Bone marrow (tissue), 2 donors: ENCODE data around the gene KNL1.
"Not testable (repeated sequence)": the region's sequence is repeated elsewhere in the genome, so short reads cannot be mapped to it uniquely, and the experiment has no call there.

Experiments used
- DNase-seq, 2 donors: peaks; one replicate each; lab custom pipeline; 2025; lab: John Stamatoyannopoulos, UW

KNL1 gene

DNA sequence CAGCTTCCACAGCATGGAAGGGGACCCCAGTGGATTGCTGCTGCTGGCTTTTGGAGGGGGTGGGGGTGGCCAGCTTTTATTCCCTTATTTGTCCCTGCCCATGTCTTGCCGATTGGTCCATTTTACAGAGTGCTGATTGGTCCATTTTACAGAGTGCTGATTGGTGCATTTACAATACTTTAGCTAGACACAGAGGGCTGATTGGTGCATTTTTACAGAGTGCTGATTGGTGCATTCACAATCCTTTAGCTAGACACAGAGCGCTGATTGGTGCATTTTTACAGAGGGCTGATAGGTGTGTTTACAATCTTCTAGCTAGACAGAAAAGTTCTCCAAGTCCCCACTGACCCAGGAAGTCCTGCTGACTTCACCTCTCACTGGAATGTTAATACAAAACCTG is 12.3 kb upstream of the KNL1 start:
- not testable (repeated sequence) for DNase-seq

DNA sequence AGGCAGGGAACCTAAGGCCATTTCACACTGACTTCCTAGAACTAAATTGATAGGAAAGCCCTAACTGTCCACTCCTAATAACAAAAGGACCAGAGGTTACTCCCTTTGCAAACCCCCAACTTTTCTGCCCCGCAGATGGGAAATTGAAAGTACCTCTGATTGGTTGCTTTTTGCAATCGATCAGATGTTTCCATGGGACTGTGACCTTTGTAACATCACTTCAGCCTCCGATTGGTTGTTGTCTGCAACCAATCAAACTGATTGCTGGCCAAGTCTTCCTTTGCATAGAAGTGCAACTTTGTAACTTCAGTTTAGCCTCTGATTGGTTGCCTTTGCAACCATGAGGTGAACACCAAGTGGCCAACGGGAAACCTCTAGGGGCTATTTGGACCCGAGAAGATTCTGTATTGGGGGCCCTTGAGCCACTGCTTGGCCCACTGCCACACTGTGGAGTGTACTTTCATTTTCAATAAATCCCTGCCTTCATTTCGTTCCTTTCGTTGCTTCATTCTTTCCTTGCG is 11.3 kb upstream of the KNL1 start:
- no peak for DNase-seq

DNA sequence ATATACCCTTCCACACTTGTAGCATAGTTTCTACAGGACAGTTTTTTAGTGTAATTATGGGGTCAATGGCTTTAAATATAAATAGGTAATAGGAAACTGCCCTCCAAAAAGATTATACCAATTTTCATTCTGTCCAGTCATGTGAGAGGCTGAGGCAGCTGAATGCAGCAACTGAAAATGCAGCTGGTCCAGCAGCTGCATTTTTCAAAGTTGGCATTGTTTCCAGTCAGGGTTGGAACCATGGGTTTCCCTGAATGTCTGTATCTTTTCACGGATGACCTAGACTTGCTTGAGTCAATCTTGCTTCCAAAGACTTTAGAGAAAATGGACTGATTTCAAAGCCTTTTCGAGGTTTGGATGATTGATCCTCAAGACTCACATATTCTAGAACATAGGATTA is 9.9 kb upstream of the KNL1 start:
- no peak for DNase-seq

DNA sequence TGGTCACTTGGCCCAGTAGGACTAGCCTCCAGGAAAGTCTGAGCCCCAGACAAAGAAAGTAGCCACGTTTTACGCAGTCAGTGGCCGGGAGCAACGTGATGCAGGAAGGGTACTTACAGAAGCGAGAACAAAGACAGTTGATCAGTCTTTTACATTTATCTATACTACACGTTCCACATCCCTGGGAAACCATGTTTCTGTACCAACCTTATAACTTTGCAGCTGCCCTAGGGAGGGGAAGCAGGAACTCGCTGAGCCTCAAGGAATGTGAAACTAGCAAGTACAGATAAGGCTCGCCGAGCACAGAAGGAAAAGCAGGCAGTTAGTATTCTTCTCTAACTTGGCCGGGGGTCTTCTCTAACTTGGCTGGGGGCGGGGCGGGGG is 3.4 kb upstream of the KNL1 start:
- no peak for DNase-seq

DNA sequence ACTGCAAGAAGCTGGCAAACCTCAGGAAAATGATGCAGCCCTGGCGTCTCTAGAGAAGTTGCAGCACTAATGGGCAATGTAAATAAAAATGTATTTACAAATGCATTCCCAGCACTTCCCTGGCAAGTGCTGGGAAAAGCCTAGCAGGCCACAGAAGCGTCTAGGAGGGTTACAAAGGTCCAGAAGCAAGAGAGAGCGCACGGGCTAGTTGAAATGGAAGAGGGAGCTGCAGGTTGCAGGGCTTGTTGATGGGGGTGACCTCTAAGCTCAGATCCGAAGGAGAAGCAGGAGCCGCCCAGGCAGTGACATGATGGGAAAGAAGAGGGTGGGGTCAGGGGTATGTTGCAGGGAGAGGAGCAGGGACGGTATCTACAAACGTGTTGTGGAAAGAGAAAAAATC is 2.7 kb upstream of the KNL1 start:
- no peak for DNase-seq

DNA sequence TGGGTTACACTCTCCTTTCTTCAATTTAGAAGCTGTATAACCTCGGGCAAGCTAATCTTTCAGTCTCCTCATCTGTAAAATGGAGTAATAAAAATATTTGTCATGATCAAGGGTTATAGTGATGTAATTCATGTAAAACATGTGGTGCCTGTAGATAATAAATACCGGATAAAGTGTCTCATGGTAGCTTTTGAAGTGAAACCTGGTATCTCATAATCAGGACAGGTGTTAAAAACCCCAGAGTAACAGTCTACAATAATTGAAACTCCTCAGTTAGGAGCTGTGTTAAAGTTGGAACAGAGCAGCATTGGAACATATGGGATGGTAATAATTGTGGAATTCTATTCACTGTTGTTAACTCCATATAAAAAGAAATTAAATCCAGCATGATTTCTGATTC is 884 bp upstream of the KNL1 start:
- no peak for DNase-seq

DNA sequence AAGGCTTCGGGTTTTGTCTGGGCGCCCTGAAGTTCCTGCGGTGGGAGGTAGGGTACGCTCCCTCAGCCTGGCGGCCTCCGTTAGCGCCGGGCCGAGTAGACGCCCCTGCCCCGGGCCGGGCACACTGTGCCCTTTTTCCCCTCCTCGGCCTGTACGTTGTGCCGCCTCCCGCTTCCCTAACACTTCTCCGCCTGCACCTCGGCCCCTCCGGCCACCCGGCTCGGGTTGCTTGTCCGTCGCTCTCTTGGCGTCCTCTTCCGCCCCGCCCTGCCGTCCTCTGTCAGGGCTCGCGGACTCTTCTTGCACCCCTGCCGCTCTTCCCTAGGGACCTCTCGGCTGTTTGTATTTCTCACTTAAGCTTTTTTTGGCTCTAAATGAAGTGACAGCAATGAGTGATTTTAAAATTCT is 384 bp downstream of the KNL1 start:
- DNase-seq: peak in 1 of 2 donors; percentile 48

DNA sequence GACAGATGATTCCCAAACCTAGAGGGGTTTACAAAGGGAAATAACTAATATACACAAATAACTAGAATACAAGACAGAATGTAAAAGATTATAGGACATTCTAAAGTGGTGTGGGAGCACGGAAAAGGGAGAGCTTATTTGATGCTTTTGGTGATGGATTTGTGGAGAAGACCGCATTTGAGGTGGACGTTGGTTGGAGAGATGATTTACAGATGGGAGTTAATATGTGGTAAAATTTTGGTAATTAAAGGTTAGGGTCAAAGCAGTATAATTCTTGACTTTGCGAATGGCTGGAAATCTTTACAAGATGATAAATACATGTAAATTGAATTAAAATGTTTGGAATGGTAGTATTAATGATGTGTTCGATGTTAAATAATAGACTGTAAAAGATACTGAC is 1.2 kb downstream of the KNL1 start:
- no peak for DNase-seq

DNA sequence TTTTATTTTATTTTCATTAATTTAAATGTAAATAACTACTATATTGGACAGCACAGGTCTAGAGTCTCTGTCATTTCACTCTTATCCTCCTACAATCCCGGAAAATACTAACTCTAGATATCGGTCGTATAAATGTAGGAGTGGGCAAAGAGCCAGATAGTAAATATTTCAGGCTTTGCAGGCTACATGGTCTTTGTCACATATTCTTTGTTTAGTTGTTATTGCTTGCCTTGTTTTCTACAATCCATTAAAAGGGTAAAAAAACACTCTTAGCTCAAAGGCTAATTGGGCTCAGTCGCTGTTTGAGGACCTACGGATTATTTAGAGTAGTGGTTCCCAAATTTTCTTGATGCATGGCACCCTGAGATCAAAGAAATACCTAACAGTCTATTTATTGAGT is 1.7 kb downstream of the KNL1 start:
- no peak for DNase-seq

DNA sequence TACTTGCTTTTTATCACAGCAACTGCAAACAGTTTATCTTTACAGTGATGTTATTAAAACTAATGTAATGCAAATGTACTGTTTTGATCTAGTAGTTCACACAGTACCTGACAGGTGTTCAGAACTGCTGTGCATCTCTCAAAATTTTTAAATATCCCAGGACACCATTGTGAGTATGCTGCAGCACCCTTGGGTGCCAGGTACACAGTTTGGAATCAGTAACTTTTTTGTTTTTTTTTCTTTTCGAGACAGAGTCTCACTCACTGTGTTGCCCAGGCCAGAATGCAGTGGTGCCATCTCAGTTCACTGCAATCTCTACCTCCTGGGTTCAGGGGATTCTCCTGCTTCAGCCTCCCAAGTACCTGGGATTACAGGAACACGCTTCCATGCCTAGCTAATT is 3.0 kb downstream of the KNL1 start:
- no peak for DNase-seq

DNA sequence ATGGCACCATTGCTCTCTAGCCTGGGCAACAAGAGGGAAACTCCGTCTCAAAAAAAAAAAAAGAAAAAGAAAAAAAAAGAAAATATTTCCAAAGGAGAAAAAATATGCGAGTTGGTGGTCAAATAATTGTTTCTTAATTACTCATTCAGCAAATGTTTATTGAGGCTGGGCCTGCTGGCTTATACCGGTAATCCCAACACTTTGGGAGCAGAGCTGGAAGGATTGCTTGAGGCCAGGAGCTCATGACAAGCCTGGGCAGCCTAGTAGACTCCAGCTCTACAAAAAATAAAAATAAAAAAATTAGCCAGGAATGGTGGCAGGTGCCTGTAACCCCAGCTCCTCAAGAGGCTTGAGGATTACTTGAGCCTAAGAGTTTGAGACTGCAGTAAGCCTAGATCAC is 4.1 kb downstream of the KNL1 start:
- DNase-seq: no peak

DNA sequence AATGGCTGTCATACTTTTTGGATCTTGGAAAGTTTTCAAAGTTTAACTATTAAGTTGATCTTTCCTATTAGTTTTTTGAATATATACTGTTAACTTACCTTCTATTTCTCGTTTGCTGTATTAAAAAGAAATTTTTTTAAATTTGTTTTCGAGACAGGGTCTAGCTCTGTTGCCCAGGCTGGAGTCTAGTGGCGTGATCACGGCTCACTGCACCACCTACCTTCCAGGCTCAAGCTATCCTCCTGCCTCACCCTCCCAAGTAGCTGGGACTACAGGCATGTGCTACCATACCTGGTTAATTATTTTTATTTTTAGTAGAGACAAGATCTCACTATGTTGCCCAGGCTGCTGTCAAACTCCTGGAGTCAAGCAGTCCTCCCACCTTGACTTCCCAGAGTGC is 4.6 kb downstream of the KNL1 start:
- DNase-seq: no peak

DNA sequence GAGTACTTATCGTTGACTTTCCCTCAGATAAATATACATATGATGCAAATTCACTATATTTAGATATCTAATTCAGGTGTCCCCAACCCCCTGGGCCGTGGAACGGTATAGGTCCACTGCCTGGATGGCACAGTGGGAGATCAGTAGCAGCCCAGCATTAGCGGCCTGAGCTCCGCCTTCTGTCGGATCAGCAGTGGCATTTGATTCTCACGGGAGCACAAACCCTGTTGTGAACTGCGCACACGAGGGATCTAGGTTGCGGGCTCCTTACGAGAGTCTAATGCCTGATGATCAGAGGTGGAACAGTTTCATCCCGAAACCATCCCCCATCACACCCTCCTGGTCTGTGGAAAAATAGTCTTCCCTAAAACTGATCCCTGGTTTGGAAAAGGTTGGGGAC is 6.9 kb downstream of the KNL1 start:
- DNase-seq: no peak

DNA sequence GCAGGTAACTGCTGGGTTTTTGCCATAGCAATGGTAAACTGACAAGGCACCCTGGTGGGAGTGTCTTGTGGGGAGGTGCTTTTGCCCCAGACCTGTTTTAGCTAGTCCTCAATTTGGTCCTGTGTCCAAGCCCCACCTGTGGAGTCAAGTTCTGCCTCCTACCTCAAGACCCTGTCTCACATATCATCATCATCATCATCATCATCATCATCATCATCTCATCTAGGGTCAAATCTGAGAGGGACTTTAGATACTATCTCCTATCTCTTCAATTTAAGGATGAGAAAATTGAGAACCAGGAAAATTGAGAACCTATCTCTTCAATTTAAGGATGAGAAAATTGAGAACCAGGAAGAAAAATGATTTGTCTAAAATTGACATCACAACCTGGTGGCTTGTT is 9.9 kb downstream of the KNL1 start:
- DNase-seq: no peak

DNA sequence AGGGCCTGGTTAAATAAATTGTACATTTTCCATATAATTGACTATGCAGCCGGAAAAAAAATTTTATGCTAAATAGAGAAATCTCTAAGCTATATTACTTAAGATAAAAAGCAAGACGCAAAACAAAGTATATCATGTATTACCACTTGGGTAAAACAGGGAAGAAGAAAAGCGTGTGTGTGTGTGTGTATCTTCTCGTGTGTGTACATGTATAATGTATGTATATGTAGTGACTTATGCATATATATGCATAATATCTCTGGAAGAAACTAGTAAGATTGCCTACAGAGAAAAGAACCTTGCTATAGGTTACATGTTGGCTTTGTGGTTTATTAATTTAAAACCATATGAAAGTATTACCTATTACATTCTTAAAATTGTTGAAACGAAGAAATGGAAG is 19.0 kb downstream of the KNL1 start:
- no peak for DNase-seq

DNA sequence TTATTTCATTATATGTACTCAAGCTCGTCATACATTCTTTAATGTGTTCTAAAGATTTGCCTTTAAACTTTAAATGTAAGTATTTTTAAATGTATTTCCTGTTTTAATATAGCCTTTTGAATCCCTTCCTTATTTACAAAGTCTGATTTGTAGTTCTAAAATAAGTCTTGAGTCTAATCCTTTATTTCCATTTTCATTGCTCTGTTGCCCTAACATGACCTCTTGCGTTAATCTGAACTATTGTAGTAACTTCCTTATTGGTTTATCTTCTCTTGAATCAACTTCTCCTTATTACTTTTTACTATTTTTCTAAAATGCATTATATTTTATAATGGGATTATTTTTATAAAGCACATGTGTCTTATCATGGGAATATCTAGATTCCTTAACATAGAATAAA is 24.0 kb downstream of the KNL1 start:
- DNase-seq: no peak

DNA sequence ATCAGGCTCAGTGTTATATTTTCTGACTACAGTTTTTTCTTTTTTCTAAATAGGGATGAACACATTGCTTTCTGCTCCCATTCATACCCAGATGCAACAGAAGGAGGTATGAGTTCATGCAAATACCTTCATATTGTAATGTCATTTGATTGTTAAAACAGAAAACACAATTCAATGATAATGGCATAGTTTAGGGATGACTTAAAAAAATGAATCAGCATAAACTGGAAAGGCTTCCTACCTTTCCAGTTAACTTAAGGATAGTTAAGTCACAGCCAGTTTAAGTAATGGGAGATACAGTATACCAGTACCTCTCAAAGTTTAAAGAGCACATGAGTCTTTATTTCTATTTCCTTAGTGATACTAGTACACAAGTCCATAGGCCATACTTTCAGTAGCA is 24.9 kb downstream of the KNL1 start:
- no peak for DNase-seq

DNA sequence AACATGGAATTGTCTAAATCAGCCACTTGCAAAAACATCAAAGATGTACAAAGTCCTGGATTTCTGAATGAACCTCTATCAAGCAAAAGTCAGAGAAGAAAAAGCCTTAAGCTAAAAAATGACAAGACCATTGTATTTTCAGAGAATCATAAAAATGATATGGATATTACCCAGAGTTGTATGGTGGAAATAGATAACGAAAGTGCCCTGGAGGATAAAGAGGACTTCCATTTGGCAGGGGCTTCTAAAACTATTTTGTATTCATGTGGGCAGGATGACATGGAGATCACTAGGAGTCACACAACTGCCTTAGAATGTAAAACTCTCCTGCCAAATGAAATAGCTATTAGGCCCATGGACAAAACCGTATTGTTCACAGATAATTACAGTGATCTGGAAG is 29.3 kb downstream of the KNL1 start:
- no peak for DNase-seq

DNA sequence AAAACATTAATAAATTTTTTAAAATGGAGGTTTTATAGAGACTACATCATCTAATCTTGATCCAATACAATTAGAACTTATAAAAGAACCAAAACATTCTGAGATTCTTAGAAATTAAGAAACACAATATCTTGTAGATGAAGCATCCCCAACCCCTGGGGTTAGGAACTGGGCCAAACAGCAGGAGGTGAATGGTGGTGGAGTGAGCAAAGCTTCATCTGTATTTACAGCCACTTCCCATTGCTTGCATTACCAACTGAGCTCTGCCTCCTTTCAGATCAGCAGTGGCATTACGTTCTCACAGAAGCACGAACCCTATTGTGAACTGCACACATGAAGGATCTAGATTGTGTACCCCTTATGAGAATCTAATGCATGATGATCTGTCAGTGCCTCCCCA is 36.3 kb downstream of the KNL1 start:
- no peak for DNase-seq

DNA sequence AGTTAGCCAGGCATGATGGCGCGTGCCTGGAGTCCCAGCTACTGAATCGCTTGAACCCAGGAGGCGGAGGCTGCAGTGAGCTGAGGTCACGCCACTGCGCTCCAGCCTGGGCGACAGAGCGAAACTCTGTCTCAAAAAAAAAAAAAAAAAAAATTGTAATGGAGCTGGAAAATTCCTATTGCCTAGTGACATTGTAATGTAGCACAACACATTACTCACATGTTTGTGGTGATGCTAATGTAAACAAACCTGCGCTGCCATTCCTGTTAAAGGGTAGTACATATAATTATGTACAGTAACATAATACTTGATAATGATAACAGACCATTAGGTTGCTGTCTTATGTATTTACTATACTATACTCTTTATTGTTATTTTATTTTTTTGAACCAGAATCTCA is 39.1 kb downstream of the KNL1 start:
- DNase-seq: no peak

DNA sequence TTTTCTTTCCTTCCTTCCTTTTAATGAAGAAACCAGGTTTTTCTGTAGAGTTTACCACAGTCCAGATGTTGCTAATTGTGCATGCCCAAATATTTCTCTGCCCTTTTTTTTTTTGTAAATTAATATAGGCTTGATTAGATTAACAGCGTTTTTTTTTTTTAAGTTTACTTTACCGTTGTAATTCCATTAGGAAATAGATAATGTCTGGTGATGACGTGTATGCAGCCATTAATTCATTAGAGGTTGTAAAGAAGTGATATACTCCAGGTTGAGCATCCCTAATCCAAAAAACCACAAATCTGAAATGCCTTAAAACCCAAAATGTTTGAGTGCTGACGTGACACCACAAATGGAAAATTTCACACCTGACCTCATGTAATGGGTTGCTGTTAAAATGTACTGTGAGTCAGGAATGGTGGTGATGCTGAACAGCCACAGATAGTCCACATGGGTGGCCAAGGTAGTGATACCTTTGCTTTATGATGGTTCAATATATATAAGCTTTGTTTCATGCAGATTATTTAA is 43.2 kb downstream of the KNL1 start:
- no peak for DNase-seq

DNA sequence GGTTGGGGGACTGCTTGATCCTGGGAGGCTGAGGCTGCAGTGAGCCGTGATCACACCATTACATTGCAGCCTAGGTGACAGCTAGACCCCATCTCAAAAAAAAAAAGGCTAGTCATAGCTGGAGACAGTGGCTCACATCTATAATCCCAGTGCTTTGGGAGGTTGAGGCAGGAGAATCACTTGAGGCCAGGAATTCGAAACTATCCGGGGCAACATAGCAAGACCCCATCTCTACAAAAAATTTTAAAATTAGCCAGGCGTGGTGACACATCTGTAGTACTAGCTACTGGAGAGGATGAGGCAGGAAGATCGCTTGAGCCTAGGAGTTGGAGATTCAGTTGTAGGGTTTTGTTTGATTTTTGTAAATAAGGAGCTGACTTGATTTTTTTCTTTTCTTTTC is 45.6 kb downstream of the KNL1 start:
- no peak for DNase-seq

DNA sequence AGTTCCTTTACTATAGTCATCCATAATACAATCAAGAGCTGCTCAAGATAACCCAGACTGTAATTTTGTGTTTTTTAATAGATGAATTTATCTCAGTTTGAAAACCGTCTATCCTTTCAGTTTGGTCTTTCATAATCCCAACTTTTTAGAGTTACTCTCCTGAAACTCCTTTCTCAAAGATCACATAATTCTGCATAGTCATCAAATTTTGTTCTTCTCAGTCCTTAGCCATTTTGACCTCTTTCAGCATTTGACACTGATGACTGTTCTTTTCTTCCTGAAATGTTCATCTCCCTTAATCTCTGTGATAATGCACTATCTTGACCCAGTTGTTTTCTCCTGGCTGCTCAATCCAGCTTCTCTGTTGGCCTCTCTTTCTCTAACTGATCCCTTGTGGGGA is 53.5 kb downstream of the KNL1 start:
- DNase-seq: no peak

DNA sequence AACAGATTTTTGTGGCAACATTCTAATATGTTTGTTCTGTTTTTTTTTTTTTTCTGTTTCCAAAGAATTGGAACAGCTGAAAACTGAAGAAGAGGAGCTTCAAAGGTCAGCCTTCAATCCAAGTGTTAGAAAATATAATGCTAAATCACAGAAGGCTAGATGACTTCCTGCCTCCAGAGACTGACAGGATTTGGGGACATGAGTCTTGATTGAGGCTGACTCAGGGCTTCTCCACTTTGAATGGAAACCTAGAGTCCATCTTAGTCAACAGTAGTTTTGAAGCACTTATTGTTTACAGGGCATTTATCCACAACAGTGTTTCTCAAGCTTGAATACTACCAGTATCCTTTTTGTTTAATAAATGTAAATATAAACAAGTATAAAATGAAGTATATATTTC is 56.4 kb downstream of the KNL1 start:
- no peak for DNase-seq

DNA sequence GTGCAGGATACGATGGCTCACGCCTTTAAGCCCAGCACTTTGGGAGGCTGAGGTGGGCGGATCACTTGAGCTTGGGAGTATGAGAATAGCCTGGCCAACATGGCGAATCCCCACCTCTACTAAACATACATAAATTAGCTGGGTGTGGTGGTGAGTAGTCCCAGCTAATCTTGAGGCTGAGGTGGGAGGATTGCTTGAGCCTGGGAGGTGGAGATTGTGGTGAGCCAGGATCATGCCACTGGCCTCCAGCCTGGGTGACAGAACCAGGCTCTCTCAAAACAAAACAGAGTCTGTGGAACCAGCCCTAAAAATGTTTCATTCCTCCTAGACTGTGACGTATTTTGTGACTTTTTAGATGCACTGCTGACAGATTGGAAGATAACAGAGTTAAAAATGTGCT is 66.6 kb downstream of the KNL1 start:
- DNase-seq: no peak
